Lung (tissue), 12 donors: ENCODE data around the gene PTPRT. TPM values are rescaled to one million over a fixed set of nuclear protein-coding genes. Genes with fewer than 3 reads are reported as not detected.

ENCODE experiments used
- ATAC-seq: fragments of 200-7000 bp; cut with Tn5 transposase; one replicate; pipeline ENCODE4 v1.9.1; 2020; ENCODE audit warnings: moderate number of reproducible peaks; ENCODE audit not compliant: insufficient read depth, low FRiP score
- DNase-seq, 3 donors: peaks; one replicate each; pipeline ENCODE4 v3.0.0-alpha.2; 2013 to 2017
- H3K27ac ChIP-seq, 2 donors: one replicate each; pipeline ENCODE4 v1.5.1; 2013; ENCODE audit warnings: mild to moderate bottlenecking in 2 of 2, moderate library complexity in 2 of 2, control low read depth in 1 of 2, inconsistent platforms in 1 of 2, low read depth in 1 of 2, low read length in 1 of 2
- H3K27me3 ChIP-seq, 3 donors: one replicate each; pipeline ENCODE4 v1.5.1; 2013; ENCODE audit warnings: low read length in 2 of 3; ENCODE audit not compliant: control insufficient read depth in 3 of 3, insufficient read depth in 3 of 3
- H3K36me3 ChIP-seq, 4 donors: one replicate each; pipeline ENCODE4 v1.5.1; 2013; ENCODE audit warnings: low read length in 4 of 4, mild to moderate bottlenecking in 1 of 4, moderate library complexity in 1 of 4; ENCODE audit not compliant: control insufficient read depth in 4 of 4, insufficient read depth in 4 of 4
- H3K4me1 ChIP-seq, 5 donors: one replicate each; pipeline ENCODE4 v1.5.1; 2013; ENCODE audit warnings: low read length in 5 of 5, mild to moderate bottlenecking in 2 of 5, moderate library complexity in 1 of 5; ENCODE audit not compliant: control insufficient read depth in 5 of 5, insufficient read depth in 5 of 5
- H3K4me3 ChIP-seq: one replicate; pipeline ENCODE4 v1.5.1; 2013; ENCODE audit warnings: mild to moderate bottlenecking, control low read depth, moderate library complexity
- H3K9ac ChIP-seq, 2 donors: one replicate each; pipeline ENCODE4 v1.5.1; 2013; ENCODE audit warnings: low read length in 2 of 2, control low read depth in 1 of 2; ENCODE audit not compliant: insufficient read depth in 1 of 2
- H3K9me3 ChIP-seq, 4 donors: one replicate each; pipeline ENCODE4 v1.5.1; 2013; ENCODE audit warnings: low read length in 3 of 4, mild to moderate bottlenecking in 1 of 4, moderate library complexity in 1 of 4; ENCODE audit not compliant: control insufficient read depth in 4 of 4, insufficient read depth in 3 of 4
- WGBS, 2 donors: extraction: QIAGEN DNeasy Blood & Tissue Kit; methylation state at CpG; one replicate each; pipeline ENCODE4 v1.1.7; 2013; 5-methylcytosine and 5-hydroxymethylcytosine counted together
- polyA plus RNA-seq, 2 donors: library from polyadenylated mRNA; stranded (reverse); fragments of 200-250 nt; gene quantifications; one replicate each; pipeline ENCODE4 v1.2.1, GENCODE V29; 2013
- total RNA-seq, 2 donors: library from RNA; depleted of rRNA in 1 of 2; stranded (reverse); fragments of >200 nt in 1 of 2; gene quantifications; one replicate each; pipeline ENCODE4 v1.2.1, GENCODE V29; 2014 to 2021
- TF ChIP-seq, protein P1 (sequence below): IDR thresholded peaks from 2 replicates; pipeline ENCODE4 v1.5.1; 2012; ENCODE audit warnings: mild to moderate bottlenecking; ENCODE audit errors: control extremely low read depth, extremely low read depth
- donor health status: control.
- donor health status: control.
- donor health status: Bipolar disorder and iron deficiency.
- donor health status: healthy.
- donor health status: DM: yes; HTN: yes; CAD: no.

The PTPRT gene
- total and polyA plus RNA-seq, 4 donors, result 0.37 to 13.8 (median 6.1) TPM

GRCh38 chr20:42379385-42379784, 810.3 kb downstream of the PTPRT start:
- Histone ChIP-seq H3K36me3 (no peaks in the 10 kb centered on the region), H3K9me3 (no peaks in the 10 kb centered on the region), H3K27me3 (peaks cover 0 to 9% (median 0%) of the 10 kb centered on the region in 3 donors), H3K4me1 (no peaks in the 10 kb centered on the region), H3K9ac (no peak overlapping the region), H3K4me3 (no peak overlapping the region), H3K27ac (no peak overlapping the region)
- 48 to 56% methylated on average over 4 of the region's 4 CpGs for WGBS, 2 donors
- TF ChIP-seq, protein P1, sequence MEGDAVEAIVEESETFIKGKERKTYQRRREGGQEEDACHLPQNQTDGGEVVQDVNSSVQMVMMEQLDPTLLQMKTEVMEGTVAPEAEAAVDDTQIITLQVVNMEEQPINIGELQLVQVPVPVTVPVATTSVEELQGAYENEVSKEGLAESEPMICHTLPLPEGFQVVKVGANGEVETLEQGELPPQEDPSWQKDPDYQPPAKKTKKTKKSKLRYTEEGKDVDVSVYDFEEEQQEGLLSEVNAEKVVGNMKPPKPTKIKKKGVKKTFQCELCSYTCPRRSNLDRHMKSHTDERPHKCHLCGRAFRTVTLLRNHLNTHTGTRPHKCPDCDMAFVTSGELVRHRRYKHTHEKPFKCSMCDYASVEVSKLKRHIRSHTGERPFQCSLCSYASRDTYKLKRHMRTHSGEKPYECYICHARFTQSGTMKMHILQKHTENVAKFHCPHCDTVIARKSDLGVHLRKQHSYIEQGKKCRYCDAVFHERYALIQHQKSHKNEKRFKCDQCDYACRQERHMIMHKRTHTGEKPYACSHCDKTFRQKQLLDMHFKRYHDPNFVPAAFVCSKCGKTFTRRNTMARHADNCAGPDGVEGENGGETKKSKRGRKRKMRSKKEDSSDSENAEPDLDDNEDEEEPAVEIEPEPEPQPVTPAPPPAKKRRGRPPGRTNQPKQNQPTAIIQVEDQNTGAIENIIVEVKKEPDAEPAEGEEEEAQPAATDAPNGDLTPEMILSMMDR, result no peak
- ATAC-seq (no peak), DNase-seq (peak in 1 of 3 donors; percentile 3)

DNA sequence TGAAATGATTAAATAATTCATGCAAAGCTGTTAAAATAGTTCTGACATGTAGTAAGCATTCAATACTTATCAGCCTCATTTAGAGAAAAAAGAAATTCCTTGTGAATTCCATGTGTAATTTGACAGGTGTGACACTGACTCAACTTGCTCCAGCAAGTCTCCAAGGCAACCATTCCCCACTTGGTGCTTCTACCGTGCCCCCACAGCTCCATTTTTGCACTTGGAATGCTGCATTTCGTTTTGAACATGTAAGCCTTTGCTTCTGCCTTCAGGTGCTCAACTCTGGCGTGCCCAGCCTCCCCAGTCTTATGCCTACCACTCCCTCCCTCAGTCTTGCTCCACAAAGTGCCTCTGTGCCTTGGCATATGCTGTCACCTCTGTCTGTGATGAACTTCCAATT, 810.9 kb downstream of the PTPRT start:
- 32 to 57% methylated on average over 3 of the region's 3 CpGs for WGBS, 2 donors
- ATAC-seq, result no peak
- TF ChIP-seq, protein P1, result no peak

DNA sequence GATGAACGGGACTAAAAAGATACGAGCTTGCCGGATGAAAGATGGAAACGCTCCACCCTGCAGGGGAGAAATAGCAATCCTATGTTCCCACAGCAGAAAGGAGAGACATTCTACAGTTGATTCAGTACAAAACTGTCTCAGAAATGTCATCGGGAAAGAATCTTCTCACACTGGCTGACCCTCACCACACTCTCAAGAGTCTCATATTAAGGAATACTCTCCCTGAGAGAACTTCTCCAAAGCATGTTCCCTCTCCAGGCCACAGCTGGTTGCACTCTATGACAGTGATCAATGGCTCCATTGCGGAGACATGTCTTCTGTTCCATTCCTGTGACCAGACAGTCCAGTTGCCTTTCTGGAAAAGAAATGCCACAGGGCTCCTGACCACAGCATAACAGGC, 813.6 kb downstream of the PTPRT start:
- no peak overlapping the region for H3K9ac ChIP-seq
- H3K4me1 ChIP-seq, result no peaks in the 10 kb centered on the region
- H3K36me3 ChIP-seq, result no peaks in the 10 kb centered on the region
- no peak overlapping the region for H3K4me3 ChIP-seq
- DNase-seq, result no peak
- no peak overlapping the region for H3K27ac ChIP-seq
- H3K9me3 ChIP-seq, result peaks cover 0 to 2% (median 0%) of the 10 kb centered on the region in 4 donors
- TF ChIP-seq, protein P1, result no peak
- ATAC-seq, result no peak
- peaks cover 0 to 9% (median 0%) of the 10 kb centered on the region in 3 donors for H3K27me3 ChIP-seq
- 82 to 90% methylated on average over 6 of the region's 6 CpGs for WGBS, 2 donors

More for the DNA sequence above, 810.9 kb downstream of the PTPRT start:
- no peak for DNase-seq
- H3K36me3 ChIP-seq, result no peaks in the 10 kb centered on the region
- H3K4me1 ChIP-seq, result no peaks in the 10 kb centered on the region
- H3K4me3 ChIP-seq, result no peak overlapping the region
- H3K9me3 ChIP-seq, result no peaks in the 10 kb centered on the region
- H3K27ac ChIP-seq, result no peak overlapping the region
- H3K9ac ChIP-seq, result no peak overlapping the region
- peaks cover 0 to 9% (median 0%) of the 10 kb centered on the region in 3 donors for H3K27me3 ChIP-seq

DNA sequence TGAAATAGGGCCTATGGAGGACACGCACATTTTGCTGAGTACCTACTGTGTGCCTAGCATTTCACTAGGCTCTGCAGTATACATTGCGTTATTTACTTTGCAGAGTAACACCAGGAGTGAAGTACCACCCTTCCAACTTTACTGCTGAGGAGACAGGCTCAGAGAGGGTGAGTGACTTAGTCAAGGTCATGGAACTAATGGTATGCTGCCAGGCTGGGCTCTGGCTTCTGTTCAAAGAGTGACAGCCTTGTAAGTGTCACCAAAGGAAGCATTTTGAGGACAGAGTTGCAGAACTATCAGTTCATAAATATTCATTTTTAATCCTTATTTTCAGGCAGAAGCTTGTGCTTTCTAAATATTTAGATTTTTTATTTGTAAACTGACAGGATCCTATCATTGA, 816.7 kb downstream of the PTPRT start:
- Histone ChIP-seq H3K27ac (no peak overlapping the region), H3K4me1 (peaks cover 0 to 2% (median 0%) of the 10 kb centered on the region in 5 donors), H3K9me3 (peaks cover 0 to 6% (median 0%) of the 10 kb centered on the region in 4 donors), H3K27me3 (peaks cover 0 to 22% (median 3%) of the 10 kb centered on the region in 3 donors), H3K36me3 (no peaks in the 10 kb centered on the region), H3K4me3 (no peak overlapping the region), H3K9ac (no peak overlapping the region)
- TF ChIP-seq, protein P1, result no peak
- WGBS, 2 donors, result 41 to 87% methylated on average over 2 of the region's 2 CpGs
- DNase-seq (no peak), ATAC-seq (no peak)
